GM18861 (cell line): ENCODE results near the gene SAG.

Source experiments
- ATAC-seq: cut with Tn5 transposase; IDR thresholded peaks from one replicate; pipeline ENCODE4 v1.9.1; 2021; ENCODE audit not compliant: unreplicated experiment

The SAG gene

DNA sequence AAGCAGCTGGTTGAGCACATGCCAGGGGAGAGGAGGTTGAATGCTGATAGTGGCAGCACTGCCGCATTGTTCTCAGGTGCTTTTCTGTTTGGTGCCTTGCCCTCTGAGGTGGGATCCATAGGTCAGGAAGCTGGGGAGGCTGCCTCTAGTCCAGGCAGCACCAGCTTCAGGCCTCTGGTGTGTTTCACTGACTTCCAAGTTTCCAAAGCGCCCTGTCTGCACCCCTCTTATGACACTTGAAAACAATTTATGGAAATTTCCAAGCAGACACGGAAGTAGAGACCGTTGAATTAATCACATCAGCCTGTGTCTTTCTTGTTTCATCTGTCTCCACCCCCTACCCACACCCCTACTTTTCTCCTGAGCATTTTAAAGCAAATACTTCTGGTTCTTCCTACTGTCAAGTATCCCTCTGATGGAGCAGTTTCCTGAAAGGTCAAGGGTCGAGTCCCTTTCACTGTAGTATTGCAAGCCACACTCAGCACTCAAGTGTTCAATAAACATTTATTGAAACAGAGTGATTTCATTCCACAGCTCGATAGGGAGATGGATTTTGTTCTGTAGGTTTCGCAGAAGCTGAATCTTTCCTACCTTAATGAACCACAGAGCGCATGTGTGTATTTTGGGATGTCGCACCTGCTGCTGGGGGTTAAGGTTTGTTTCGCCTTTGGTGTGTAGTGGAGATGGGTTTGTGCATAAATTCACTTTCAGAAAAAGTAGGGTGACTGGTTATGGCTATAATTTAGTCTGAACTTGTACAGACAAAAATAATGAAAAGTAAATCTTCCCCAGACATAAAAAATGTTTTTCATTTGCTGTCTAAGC, 68.1 kb downstream of the SAG start:
- ATAC-seq, result no peak

DNA sequence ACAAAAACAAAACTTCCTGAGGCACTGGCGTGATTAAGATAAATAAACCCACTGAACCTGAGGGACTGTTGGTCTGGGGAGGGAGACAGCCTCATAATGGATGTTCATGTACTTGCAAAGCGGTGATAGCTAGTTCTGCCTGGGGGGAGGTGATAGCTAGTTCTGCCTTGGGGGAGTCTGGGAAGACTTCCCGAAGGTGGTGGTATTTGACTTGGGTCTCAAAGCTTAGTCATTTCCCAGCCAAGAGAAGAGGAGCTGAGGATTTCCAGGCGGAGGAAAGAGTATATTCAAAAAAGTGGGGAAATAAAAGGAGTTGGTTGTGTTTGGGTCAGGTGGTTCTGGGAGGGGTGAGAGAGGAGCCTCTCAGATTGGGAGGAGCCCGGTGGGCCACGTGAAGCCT, 71.4 kb downstream of the SAG start:
- no peak for ATAC-seq

DNA sequence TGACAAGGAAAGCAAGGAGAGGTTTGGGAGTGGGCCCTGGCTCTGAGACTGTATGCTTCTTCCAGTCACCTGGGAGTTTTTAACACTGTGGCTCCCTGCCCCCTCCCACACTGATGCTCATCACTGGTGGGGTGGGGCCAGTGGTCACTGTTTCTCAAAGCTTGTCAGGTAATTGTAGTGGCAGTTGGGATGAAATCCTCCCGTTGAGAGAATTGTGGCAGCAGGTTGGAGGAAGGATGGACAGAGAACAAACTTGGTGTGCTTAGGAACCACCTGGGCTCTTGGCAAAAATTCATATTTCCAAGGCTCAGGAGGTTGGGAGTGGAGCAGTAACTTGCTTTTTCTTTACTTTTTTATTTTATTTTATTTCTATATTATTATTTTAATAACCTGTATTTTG, 71.8 kb downstream of the SAG start:
- ATAC-seq, result no peak

DNA sequence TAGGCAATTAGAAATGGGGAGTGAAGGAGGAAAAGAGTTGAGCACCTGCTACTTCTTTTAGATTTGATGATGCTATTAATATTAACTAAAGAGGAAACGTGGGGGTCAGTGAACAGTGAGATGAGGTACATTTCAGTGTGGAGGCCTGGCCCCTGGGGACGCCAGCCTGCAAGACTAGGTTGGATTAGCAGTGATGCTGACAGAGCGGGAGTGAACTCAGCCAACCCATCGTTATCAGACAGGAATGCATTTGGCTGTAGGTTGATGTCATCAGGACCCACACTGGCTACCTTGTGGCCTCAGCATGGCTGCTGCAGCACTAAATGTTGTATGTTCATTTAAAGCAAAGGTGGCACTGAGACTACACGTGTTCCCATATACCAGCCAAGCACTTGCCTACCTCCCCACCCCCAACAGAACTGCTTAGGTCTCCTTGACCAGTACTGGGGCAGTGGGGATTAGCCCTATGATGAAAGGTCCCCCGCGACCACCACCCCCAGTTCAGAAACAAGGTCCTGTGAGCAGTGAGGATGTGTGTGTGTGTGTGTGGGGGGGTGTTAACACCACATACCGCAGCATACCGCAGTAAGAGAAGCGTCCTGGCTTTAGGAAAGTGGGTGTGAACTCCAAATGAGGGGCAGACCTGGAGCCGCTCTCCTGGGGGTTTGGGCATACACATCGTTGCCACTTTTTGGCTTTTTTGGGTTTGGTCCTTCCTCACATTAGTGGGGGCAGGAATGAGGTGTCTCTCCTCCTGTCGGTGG, 72.7 kb downstream of the SAG start:
- ATAC-seq, result peak; percentile 48

DNA sequence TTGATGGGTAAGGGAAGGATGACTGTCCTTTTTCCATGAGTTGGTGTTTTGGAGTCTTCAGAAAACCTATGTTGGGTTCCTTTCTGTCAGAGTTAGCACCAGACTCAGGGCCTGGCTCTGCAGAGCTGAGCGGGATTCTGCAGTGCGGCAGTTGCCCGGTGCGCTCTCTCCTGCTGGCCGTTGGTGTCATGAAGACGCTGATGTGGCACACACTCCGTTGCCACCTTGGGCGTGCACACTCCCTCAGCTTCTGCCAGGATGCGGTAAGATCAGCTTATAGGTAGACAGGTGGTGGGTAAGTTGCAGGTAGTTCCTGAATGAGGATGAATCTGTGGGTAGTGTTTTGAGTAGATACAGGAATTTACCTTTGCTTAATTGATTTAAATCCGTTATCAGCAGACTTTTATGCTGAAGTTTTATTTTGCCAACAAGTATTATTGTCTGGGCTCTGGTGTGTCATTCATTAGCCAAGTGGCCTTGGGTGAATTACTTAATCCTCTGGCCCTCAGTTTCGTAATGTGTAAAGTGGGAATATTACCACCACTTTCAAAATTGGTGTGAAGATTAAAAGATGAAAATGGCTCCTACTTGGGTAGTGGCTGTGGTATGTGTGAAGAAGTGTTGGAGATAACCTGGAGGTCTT, 73.5 kb downstream of the SAG start:
- no peak for ATAC-seq

DNA sequence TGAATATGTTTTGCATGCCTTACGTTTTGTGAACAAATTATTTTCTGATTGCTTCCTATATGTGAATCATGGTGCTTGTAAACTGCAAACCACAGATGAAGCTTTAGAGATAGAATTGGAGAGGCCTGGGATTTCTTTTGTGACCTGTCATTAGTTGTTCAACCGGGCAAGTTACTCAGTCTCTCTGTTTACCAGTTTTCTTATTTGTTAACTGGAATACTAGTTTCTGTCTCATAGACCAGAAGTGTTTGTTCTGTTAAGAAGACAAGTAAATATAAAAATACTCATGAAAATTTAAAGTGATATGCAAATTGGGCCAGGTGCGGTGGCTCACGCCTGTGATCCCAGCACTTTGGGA, 74.0 kb downstream of the SAG start:
- no peak for ATAC-seq

DNA sequence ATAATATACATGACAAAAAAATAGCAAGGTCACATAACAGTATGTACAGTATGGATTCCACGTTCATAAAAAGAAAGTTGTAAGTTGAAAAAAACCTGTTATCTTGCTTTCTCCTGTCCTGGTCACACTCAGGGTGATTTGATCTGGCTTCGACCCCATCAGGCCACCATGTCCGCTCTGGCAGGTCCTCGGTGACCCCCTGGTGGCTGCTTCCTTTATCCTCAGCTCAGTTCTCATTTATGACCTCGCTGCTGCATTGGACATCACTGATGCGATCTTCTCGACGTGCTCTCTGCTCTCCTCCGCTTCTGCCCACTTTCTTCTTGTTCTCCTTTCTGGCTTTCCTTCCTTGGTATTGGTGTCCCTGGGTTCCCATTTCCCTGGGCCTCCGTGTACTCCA, 76.4 kb downstream of the SAG start:
- no peak for ATAC-seq

DNA sequence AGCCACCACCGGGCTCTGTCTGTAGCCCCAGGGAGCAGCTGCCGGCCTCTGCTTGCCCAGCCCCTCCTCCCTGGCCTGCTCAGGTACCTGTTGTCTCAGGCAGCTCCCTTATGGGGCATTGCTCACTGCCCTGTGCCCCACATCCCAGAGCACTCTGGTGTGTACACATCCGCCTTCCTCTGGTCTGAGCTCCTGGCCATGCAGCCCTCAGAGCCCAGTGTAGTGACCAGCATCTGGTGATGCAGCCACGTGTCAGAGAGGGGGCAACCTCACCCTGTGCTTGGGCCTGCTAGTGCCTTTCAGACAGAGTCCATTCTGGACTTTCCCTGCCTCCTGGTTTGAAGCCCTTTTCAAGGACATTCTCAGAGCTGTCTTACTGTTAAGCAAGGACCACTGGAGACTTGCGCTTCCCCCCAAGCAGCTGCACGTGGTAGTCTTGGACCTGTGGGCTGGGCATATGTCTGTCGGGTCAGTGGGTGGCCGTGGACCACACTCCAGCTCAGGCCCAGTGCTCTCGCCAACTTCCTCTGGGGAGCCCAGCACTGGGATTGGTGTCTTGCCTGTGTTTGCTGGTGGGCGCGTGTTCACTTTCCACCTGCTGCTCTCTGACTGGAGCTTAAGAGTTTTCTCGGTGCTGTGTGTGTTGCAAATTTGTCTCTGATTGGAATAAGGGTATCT, 77.3 kb downstream of the SAG start:
- peak; percentile 5 for ATAC-seq

DNA sequence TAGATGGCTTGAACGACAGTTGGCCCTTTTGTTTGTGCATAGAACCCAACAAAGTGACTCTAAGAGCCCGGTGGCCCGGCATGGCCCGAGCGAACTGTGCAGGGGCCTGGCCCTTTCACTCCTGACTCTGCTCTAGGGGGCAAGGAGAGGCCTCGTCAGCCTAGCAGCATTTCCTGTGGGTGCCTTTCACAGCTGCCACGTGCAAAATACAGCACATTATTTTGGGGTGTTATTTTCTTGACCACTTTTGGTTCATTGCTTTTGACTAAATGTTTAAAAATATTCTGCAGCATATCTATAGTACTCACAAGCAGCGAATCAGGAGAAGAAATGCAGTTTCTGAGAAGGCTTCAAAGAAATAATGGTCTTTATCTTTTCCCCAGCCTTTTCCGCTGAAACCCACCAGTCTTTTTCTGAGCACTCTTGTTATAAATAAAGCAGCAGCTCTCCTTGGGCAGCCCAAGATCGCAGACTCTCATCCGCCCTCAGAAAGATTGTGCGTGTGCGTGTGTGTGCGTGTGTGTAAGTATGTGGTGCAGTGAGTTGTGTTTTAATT, 78.0 kb downstream of the SAG start:
- peak; percentile 42 for ATAC-seq

DNA sequence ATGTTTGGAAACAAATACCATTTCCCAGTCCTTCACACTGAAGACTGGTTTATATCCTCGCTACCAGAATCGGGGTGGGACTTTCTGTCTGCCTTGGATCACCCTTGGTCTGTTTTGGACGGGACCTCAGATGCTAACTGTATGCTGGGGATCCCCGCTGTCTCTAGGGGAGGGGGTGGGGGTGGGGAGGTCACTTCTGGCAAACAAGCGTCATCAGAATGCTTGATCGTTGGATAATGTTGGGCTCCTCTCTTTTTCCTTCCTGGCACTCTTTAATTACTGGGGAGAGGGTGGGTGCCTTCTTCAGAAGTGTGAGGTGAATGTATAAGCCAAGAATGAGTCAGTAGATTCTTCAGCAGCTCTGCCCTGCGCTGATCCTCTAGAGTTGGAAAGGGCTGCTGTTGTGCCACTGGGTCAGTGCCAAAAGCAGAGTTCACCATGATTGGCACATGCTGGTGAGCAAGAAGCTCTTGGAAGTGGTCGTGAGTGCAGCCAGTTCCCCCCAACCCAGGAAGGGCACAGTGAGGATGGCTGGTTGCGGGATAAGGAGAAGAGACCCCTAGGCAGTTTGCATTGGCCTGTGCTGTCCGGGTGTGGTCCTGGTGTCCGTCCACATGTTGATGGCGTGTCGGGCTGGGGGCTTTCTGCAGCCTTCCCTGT, 78.9 kb downstream of the SAG start:
- no peak for ATAC-seq

DNA sequence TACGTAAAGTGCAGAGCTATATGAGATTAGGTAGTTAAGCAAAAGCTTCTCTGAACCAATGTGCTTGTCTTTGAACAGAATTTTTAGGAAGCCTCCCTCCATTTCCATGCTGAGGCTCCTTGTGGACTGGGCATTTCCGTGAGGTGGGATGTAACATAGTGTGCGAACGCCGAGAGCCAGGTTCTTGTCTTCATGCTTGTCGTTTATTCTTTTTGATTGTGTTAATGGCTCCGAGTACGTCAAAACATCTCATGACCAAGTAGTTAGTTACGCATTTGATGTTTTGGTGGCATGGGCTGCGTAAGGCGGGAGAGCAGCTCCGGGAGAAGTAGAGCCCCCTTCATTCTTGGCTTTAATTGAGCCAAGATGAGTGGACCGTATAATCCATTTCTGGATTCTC, 79.6 kb downstream of the SAG start:
- ATAC-seq, result no peak

DNA sequence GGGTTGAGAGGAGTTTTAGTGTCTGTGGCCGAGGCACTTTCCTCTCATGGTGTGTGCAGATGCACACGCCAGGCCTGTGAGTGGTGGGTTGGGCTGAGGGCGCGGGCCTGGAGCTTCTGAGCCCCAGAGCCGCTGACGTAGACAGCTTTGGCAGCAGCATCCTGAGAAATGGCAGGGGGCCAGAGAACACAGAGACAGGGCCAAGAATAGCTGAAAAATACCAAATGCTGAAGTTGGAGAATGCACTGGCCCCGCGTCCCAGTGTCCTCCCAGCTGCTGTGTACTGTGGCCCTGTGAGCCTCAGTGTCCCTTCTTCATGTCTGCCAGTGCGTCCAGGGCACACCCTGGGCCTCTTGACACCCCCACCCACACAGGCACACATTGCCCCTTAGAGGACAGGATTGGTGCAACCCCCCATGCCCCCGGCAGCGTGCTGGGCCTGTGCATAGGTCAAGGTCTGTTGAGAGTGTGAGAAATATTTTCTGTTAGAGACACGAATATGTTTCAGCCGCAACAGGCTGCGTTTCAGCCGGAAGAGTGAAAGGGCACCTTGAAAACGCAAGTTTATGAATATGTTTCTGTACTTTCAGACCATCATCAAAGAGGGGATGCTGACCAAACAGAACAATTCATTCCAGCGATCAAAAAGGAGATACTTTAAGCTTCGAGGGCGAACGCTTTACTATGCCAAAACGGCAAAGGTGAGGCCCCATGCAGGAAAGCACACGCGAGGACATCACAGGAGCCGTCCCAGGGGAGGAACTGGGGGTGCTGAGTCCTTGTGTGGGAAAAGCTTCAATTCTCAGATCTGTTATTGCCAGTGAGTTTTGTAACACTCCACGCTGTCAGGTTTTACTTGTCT, 80.3 kb downstream of the SAG start:
- ATAC-seq, result no peak

DNA sequence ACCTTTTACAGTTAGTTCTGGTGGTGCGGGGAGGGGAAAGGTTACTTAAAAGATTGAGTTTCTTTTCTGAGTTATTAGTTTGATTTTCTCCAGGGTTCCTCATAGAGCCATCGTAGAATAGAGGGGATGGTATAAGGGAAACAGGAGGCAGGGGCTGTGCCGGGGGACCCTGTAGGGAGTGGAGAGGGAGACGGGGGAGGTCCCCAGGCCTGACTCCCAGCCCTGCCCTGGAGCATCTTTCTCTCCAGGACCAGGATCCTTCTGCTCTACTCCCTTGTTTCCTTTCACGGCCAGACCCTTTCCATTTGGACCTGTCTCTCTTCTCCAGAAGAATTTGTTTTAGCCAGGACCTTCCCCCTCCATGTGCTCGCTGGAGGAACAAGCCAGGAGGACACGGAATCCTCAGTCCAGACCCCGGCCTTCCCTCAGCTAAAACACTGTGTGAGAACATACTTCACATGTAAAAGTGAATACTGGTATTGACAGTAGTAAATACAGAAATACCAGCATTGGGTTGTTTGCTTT, 82.0 kb downstream of the SAG start:
- ATAC-seq, result no peak

DNA sequence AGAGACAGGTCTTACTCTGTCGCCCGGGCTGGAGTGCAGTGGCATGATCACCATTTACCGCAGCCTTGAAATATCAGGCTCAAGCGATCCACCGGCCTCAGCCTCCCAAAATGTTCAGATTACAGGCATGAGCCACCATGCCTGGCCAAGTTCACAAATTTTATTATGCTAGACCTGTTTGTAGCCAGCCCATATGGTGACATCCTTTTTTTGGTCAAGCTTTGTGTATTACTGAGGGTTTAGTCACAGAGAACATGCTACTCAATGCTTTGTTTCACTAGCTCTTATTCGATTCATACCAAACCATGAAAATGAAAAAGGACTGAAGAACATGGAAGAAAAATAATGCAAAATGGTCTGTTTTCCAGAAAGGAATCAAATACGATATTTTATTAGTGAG, 88.1 kb downstream of the SAG start:
- no peak for ATAC-seq
